ENCODE results near the gene SCNN1G. TPM values are rescaled to one million over a fixed set of nuclear protein-coding genes. Genes with fewer than 3 reads are reported as not detected.

SCNN1G gene
- total and polyA plus RNA-seq, 2 donors (not counting 3 experiments of a cell fraction or from before 2014, with no cell fraction given), result not detected

DNA sequence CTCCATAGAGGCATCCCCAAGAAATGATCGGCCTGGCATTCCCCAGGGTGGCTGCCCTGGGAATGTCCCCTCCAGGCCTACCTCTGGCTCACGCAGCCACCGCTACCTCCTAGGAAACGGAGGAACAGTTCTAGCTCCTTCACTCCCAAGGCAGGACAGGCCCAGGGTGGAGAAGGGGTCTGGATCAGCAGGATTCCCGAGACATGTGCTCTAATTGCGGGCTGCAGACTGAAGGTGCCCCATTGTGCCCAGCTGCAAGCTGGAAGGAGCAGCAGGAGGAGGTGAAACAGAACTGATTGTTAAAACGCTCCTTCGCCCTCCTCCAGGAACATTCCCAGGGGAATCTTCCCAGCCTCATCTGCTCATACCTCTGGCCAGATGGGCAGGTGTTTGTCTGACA is 40.8 kb downstream of the SCNN1G start:
- no peak overlapping the region for H3K4me3 ChIP-seq (replicated peaks in 1 of 3; ENCODE audit: insufficient read depth in 1 of 3, low read depth in 1 of 3, low read length in 3 of 3)
- H3K9me3 ChIP-seq (replicated peaks; ENCODE audit: control insufficient read depth, insufficient read depth, low read length), result no peaks in the 10 kb centered on the region
- no TSS peak for BruUV-seq (replicated peaks)
- no peak overlapping the region for H3K27ac ChIP-seq (ENCODE audit: insufficient read depth, low read depth, low read length)
- no peaks in the 10 kb centered on the region for H3K4me1 ChIP-seq (ENCODE audit: control insufficient read depth, extremely low read depth, insufficient read depth, low read length)
- POLR2A ChIA-PET, result no interaction called here
- DNase-seq (ENCODE audit: low read depth, low spot score) (no peak), FAIRE-seq (no peak)
- no peaks in the 10 kb centered on the region for H3K79me2 ChIP-seq (ENCODE audit: control insufficient read depth, insufficient read depth, low read length)
- H2AFZ ChIP-seq (ENCODE audit: low read depth, low read length), result no peak overlapping the region
- dilution Hi-C loops (cut with MboI; ENCODE audit: extremely low pct_ligation_motif_present, low sequenced_read_pairs) (no loop called here), intact Hi-C loops (cut with micrococcal nuclease) (no loop called here)
- TF ChIP-seq GATA2 (IDR thresholded peaks at IDR 0.05; ENCODE audit: insufficient read depth, insufficient read length, low read depth, low read length), result no peak
- no peak for TF ChIP-seq MYC (IDR thresholded peaks at IDR 0.05; ENCODE audit: low read depth, low read length)
- TF ChIP-seq POLR2AphosphoS5 (IDR thresholded peaks at IDR 0.05; ENCODE audit: insufficient read depth, low read depth, low read length), result no peak
- no peak for TF ChIP-seq EZH2 (IDR thresholded peaks at IDR 0.05; ENCODE audit: borderline replicate concordance, low read depth, low read length, severe bottlenecking)
- TF ChIP-seq, protein P1, sequence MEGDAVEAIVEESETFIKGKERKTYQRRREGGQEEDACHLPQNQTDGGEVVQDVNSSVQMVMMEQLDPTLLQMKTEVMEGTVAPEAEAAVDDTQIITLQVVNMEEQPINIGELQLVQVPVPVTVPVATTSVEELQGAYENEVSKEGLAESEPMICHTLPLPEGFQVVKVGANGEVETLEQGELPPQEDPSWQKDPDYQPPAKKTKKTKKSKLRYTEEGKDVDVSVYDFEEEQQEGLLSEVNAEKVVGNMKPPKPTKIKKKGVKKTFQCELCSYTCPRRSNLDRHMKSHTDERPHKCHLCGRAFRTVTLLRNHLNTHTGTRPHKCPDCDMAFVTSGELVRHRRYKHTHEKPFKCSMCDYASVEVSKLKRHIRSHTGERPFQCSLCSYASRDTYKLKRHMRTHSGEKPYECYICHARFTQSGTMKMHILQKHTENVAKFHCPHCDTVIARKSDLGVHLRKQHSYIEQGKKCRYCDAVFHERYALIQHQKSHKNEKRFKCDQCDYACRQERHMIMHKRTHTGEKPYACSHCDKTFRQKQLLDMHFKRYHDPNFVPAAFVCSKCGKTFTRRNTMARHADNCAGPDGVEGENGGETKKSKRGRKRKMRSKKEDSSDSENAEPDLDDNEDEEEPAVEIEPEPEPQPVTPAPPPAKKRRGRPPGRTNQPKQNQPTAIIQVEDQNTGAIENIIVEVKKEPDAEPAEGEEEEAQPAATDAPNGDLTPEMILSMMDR (IDR thresholded peaks at IDR 0.05; ENCODE audit: extremely low read depth in 1 of 2, insufficient read depth in 1 of 2, low read depth in 1 of 2, low read length in 2 of 2), result no peak
- CTCF ChIA-PET, result no interaction called here
- H3K27me3 ChIP-seq (ENCODE audit: control insufficient read depth in 2 of 2, insufficient read depth in 2 of 2, low read length in 2 of 2), result peaks cover 0 to 2% of the 10 kb centered on the region in 2 experiments
- H3K36me3 ChIP-seq (ENCODE audit: control insufficient read depth in 2 of 2, extremely low read depth in 1 of 2, insufficient read depth in 2 of 2, low read length in 2 of 2), result no peaks in the 10 kb centered on the region
- H4K20me1 ChIP-seq (replicated peaks; ENCODE audit: control insufficient read depth, extremely low read depth, insufficient read depth, low read length), result no peaks in the 10 kb centered on the region
- H3K9ac ChIP-seq (replicated peaks; ENCODE audit: extremely low read depth, insufficient read depth, low read length), result no peak overlapping the region
- H3K9me1 ChIP-seq (replicated peaks; ENCODE audit: control insufficient read depth, extremely low read depth, insufficient read depth, low read length), result no peaks in the 10 kb centered on the region
- H3K4me2 ChIP-seq (ENCODE audit: insufficient read depth, low read length), result no peak overlapping the region

DNA sequence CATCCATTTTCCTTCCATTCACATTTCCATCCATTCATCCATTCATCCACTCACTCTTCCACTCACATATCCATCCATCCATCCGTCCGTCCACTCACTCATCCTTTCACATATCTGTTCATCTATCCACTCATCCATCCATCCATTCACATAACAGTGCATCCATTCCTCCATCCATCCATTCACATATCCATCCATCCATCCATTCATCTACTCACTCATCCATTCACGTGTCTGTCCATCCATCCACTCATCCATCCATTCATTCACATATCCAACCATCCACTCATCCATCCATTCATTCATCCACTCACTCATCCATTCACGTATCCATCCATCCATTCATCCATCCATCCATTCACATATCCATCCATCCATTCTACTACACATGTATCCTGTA is 42.6 kb downstream of the SCNN1G start:
- TF ChIP-seq POLR2AphosphoS5 (IDR thresholded peaks at IDR 0.05; ENCODE audit: insufficient read depth, low read depth, low read length) (no peak), MYC (IDR thresholded peaks at IDR 0.05; ENCODE audit: low read depth, low read length) (no peak), GATA2 (IDR thresholded peaks at IDR 0.05; ENCODE audit: insufficient read depth, insufficient read length, low read depth, low read length) (no peak), JUN (IDR thresholded peaks at IDR 0.05; ENCODE audit: borderline replicate concordance, insufficient read depth, insufficient read length, low read depth) (no peak), EZH2 (IDR thresholded peaks at IDR 0.05; ENCODE audit: borderline replicate concordance, low read depth, low read length, severe bottlenecking) (no peak)
- TF ChIP-seq, protein P2, sequence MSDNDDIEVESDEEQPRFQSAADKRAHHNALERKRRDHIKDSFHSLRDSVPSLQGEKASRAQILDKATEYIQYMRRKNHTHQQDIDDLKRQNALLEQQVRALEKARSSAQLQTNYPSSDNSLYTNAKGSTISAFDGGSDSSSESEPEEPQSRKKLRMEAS (IDR thresholded peaks at IDR 0.05; ENCODE audit: insufficient read depth, insufficient read length), result no peak
- BruUV-seq (replicated peaks), result no TSS peak

More for the DNA sequence above, 42.6 kb downstream of the SCNN1G start:
- Histone ChIP-seq H3K36me3 (ENCODE audit: control insufficient read depth in 2 of 2, extremely low read depth in 1 of 2, insufficient read depth in 2 of 2, low read length in 2 of 2) (no peaks in the 10 kb centered on the region), H3K4me1 (ENCODE audit: control insufficient read depth, extremely low read depth, insufficient read depth, low read length) (no peaks in the 10 kb centered on the region), H4K20me1 (replicated peaks; ENCODE audit: control insufficient read depth, extremely low read depth, insufficient read depth, low read length) (no peaks in the 10 kb centered on the region), H3K4me3 (replicated peaks in 1 of 3; ENCODE audit: insufficient read depth in 1 of 3, low read depth in 1 of 3, low read length in 3 of 3) (no peak overlapping the region), H3K4me2 (ENCODE audit: insufficient read depth, low read length) (no peak overlapping the region), H3K9me3 (replicated peaks; ENCODE audit: control insufficient read depth, insufficient read depth, low read length) (no peaks in the 10 kb centered on the region), H3K79me2 (ENCODE audit: control insufficient read depth, insufficient read depth, low read length) (no peaks in the 10 kb centered on the region), H3K9me1 (replicated peaks; ENCODE audit: control insufficient read depth, extremely low read depth, insufficient read depth, low read length) (no peaks in the 10 kb centered on the region), H3K27ac (ENCODE audit: insufficient read depth, low read depth, low read length) (no peak overlapping the region), H2AFZ (ENCODE audit: low read depth, low read length) (no peak overlapping the region), H3K27me3 (ENCODE audit: control insufficient read depth in 2 of 2, insufficient read depth in 2 of 2, low read length in 2 of 2) (peaks cover 0 to 2% of the 10 kb centered on the region in 2 experiments), H3K9ac (replicated peaks; ENCODE audit: extremely low read depth, insufficient read depth, low read length) (no peak overlapping the region)
- POLR2A ChIA-PET, result no interaction called here
- CTCF ChIA-PET, result no interaction called here
- DNase-seq (ENCODE audit: low read depth, low spot score), result no peak
- intact Hi-C loops (cut with micrococcal nuclease), result no loop called here
- dilution Hi-C loops (cut with MboI; ENCODE audit: extremely low pct_ligation_motif_present, low sequenced_read_pairs), result no loop called here
- FAIRE-seq, result no peak
